Heart left ventricle (tissue), 16 donors: ENCODE results near the gene GPR25. TPM values are rescaled to one million over a fixed set of nuclear protein-coding genes. Genes with fewer than 3 reads are reported as not detected.

Experiments
- ATAC-seq, 4 donors: fragments of 200-7000 bp; cut with Tn5 transposase; one replicate each; pipeline ENCODE4 v1.9.1; 2020 to 2022; ENCODE audit warnings: moderate library complexity in 4 of 4, mild to moderate bottlenecking in 3 of 4, moderate number of reproducible peaks in 1 of 4
- DNase-seq, 5 donors: peaks; one replicate each; pipeline ENCODE4 v3.0.0-alpha.2; 2020
- H3K27ac ChIP-seq, 12 donors: fragments of 200-600 bp; sonication (generic) in 4 of 12; one replicate each; pipeline versions ENCODE4 v1.5.0 to v1.8.0; 2016 to 2022; ENCODE audit warnings: mild to moderate bottlenecking in 2 of 12
- H3K27me3 ChIP-seq, 9 donors: fragments of 200-600 bp; sonication (generic) in 2 of 9; one replicate each; pipeline versions ENCODE4 v1.5.1 to v1.8.0; 2016 to 2022; ENCODE audit warnings: mild to moderate bottlenecking in 3 of 9
- H3K36me3 ChIP-seq, 9 donors: fragments of 200-600 bp; sonication (generic) in 2 of 9; one replicate each; pipeline versions ENCODE4 v1.5.0 to v1.8.0; 2018 to 2022; ENCODE audit warnings: mild to moderate bottlenecking in 2 of 9
- H3K4me1 ChIP-seq, 12 donors: fragments of 200-600 bp; sonication (generic) in 4 of 12; one replicate each; pipeline versions ENCODE4 v1.5.0 to v1.8.0; 2016 to 2022; ENCODE audit warnings: mild to moderate bottlenecking in 3 of 12
- H3K4me3 ChIP-seq, 12 donors: fragments of 200-600 bp; sonication (generic) in 4 of 12; one replicate each; pipeline versions ENCODE4 v1.5.0 to v1.8.0; 2017 to 2022; ENCODE audit warnings: mild to moderate bottlenecking in 9 of 12, moderate library complexity in 4 of 12
- H3K9me3 ChIP-seq, 12 donors: fragments of 200-600 bp; sonication (generic) in 4 of 12; one replicate each; pipeline versions ENCODE4 v1.5.0 to v1.8.0; 2016 to 2022; ENCODE audit warnings: mild to moderate bottlenecking in 1 of 12
- POLR2A ChIP-seq, 2 donors: fragments of 450-650 bp; IDR thresholded peaks; one replicate each; pipeline ENCODE4 v1.6.1; 2017; ENCODE audit warnings: antibody characterized with exemption in 2 of 2, mild to moderate bottlenecking in 2 of 2, moderate library complexity in 2 of 2
- WGBS, 4 donors: extraction: QIAGEN DNeasy Blood & Tissue Kit in 2 of 4; methylation state at CpG; one replicate each; pipeline versions ENCODE4 v1.1.5 to v1.1.7; 2013 to 2018; 5-methylcytosine and 5-hydroxymethylcytosine counted together
- intact Hi-C, 10 donors: fragments of 100-400 bp; cut with DNase I; formaldehyde crosslinking; loops; one replicate each; pipeline versions ENCODE4 v1.11.1 to v1.14.2; 2022
- polyA plus RNA-seq, 2 donors: library from polyadenylated mRNA; stranded (reverse); fragments of 200-250 nt; gene quantifications; one replicate each; pipeline ENCODE4 v1.2.3, GENCODE V29; 2013
- total RNA-seq, 9 donors: library from RNA; depleted of rRNA in 2 of 9; stranded (reverse); fragments of >200 nt in 2 of 9; fragmentation: NEBNext Ultra II Directional in 3 of 9; extraction: Animal tissue kit (Norgen Biotek cat#: 25700) in 3 of 9; gene quantifications; one replicate each; pipeline versions ENCODE4 v1.1.0 to v1.2.4, GENCODE V29; 2016 to 2023
- TF ChIP-seq, protein P1 (sequence below), 12 donors: fragments of 200-600 bp; sonication (generic) in 4 of 12; IDR thresholded peaks; one replicate each; pipeline versions ENCODE4 v1.5.0 to v1.8.0; 2018 to 2022; ENCODE audit warnings: antibody characterized with exemption in 12 of 12, mild to moderate bottlenecking in 5 of 12
- donor health status: ischemic (EF 13 %, LVEDD 7.1; RV severe dilation, severe dysfunction).
- donor health status: healthy with polysubstance abuse.
- donor health status: DM: no; HTN: yes; CAD: no.
- donor health status: DM: no; HTN: no; CAD: no.
- donor health status: ischemic (EF 25% LVEDD 6.9; RV normal size, moderate dysfunction).
- donor health status: ischemic (EF 25% LVEDD 5.7; RV mildly dilated, moderate dysfunction).
- donor health status: healthy.
- donor health status: DM: yes; HTN: yes; CAD: no.
- donor health status: ischemic (EF 35%, LVEDD 5.7; RV mildly dilated, moderate dysfunction).
- donor health status: nonischemic (EF 11% LVEDD 7.7; RV severe dilation, severe dysfunction).
- donor health status: DM: yes; HTN: yes; CAD: no.
- donor health status: PGD.
- donor health status: ischemic (EF 29% LVEDD 5.4; RV normal size, mild dysfunction).
- donor health status: nonischemic (EF 23%, LVEDD 6.1; RV moderate dilation, normal function).

GPR25 gene
- total and polyA plus RNA-seq, 11 donors = not detected

DNA sequence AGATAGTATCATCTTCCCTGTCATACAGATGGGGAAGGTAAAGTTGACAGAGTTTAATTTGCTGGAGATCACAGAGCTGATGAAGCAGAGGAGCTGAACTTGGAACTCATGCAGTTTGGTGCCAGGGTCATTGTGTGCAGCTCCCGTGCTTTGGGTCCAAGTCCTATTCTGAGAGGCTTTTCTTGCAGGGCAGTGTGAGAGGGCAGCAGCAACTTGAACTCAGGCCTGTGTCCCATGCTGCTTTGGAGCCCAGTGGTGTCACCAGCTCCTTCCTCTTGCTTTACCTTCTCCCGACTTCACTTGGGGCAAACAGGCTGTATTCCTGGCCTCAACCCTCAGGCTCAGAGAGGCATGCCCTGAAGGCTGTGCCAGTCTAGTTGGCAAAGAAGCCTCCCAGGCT is 46.6 kb downstream of the GPR25 start:
- DNase-seq (peak in 1 of 5 donors; percentile 6), ATAC-seq (no peak)
- no peak overlapping the region for H3K4me3 ChIP-seq
- no peak overlapping the region for H3K27ac ChIP-seq
- intact Hi-C loops = no loop called here
- H3K27me3 ChIP-seq = no peaks in the 10 kb centered on the region
- H3K9me3 ChIP-seq = no peaks in the 10 kb centered on the region
- no peaks in the 10 kb centered on the region for H3K36me3 ChIP-seq
- WGBS, 4 donors = 81 to 85% (median 84%) methylated on average over 2 of the region's 2 CpGs
- H3K4me1 ChIP-seq = peaks cover 0 to 7% (median 0%) of the 10 kb centered on the region in 12 donors
- TF ChIP-seq POLR2A (IDR thresholded peaks at IDR 0.05) = no peak
- TF ChIP-seq, protein P1, sequence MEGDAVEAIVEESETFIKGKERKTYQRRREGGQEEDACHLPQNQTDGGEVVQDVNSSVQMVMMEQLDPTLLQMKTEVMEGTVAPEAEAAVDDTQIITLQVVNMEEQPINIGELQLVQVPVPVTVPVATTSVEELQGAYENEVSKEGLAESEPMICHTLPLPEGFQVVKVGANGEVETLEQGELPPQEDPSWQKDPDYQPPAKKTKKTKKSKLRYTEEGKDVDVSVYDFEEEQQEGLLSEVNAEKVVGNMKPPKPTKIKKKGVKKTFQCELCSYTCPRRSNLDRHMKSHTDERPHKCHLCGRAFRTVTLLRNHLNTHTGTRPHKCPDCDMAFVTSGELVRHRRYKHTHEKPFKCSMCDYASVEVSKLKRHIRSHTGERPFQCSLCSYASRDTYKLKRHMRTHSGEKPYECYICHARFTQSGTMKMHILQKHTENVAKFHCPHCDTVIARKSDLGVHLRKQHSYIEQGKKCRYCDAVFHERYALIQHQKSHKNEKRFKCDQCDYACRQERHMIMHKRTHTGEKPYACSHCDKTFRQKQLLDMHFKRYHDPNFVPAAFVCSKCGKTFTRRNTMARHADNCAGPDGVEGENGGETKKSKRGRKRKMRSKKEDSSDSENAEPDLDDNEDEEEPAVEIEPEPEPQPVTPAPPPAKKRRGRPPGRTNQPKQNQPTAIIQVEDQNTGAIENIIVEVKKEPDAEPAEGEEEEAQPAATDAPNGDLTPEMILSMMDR (IDR thresholded peaks at IDR 0.05) = no peak

DNA sequence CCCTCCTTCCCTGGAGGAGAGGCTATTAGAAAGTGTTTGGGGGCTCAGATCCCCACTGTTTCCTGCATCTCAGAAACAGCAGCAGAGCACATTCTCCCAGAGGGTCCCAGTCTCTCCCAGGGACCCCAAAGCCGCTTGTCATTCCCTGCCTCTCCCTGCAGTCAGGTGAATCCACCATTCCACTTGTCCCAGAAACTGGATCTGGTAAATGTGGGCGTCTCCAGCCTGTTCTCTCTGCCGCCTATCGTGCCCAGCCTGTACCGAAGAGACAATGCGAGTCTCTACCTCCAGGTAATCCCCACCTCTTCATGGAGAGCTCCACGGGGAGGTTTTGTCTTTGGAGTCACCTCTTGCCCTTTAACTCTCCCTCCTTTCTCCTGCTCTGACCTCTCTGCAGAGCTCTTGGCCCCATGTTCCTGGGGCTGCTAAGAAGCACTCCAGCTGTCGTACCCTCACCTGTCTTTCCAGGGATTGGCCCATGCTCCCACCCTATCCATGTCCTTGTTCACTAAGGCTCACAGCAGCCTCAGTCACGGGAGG is 48.9 kb downstream of the GPR25 start:
- Histone ChIP-seq H3K36me3 (no peaks in the 10 kb centered on the region), H3K4me3 (no peak overlapping the region), H3K9me3 (no peaks in the 10 kb centered on the region), H3K27me3 (peaks cover 0 to 4% (median 0%) of the 10 kb centered on the region in 9 donors), H3K27ac (no peak overlapping the region), H3K4me1 (peaks cover 0 to 7% (median 0%) of the 10 kb centered on the region in 12 donors)
- DNase-seq (no peak), ATAC-seq (no peak)
- intact Hi-C loops = no loop called here
- TF ChIP-seq, protein P1 (IDR thresholded peaks at IDR 0.05) = no peak
- no peak for TF ChIP-seq POLR2A (IDR thresholded peaks at IDR 0.05)
- WGBS, 4 donors = 79 to 82% (median 79%) methylated on average over 9 of the region's 9 CpGs

DNA sequence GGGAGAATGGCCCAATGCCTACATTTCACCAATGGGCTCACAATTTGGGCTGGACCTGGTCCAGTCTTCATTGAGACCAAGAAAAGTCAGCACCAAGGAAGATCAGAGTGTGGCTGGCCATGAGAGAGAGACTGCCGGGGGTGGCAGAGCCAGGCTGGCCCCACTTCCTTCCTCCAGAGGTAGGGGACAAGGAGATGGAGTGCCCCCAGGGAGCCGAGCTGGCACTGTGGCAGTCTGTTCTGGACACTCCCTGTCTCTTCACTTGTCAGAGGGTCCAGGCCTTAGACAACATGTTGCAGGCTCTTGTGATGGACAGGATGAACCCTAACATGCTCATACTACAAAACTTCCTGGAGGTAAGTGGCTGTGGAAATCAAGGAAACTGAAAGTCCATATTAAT is 49.6 kb downstream of the GPR25 start:
- Histone ChIP-seq H3K4me1 (peaks cover 0 to under 1% (median 0%) of the 10 kb centered on the region in 12 donors), H3K36me3 (no peaks in the 10 kb centered on the region), H3K27me3 (peaks cover 0 to 7% (median 0%) of the 10 kb centered on the region in 9 donors), H3K4me3 (no peak overlapping the region), H3K27ac (no peak overlapping the region), H3K9me3 (no peaks in the 10 kb centered on the region)
- no peak for ATAC-seq
- TF ChIP-seq POLR2A (IDR thresholded peaks at IDR 0.05) = no peak
- TF ChIP-seq, protein P1 (IDR thresholded peaks at IDR 0.05) = no peak
- intact Hi-C loops = no loop called here
- 73 to 76% (median 74%) methylated on average over 2 of the region's 2 CpGs for WGBS, 4 donors
- DNase-seq = no peak

DNA sequence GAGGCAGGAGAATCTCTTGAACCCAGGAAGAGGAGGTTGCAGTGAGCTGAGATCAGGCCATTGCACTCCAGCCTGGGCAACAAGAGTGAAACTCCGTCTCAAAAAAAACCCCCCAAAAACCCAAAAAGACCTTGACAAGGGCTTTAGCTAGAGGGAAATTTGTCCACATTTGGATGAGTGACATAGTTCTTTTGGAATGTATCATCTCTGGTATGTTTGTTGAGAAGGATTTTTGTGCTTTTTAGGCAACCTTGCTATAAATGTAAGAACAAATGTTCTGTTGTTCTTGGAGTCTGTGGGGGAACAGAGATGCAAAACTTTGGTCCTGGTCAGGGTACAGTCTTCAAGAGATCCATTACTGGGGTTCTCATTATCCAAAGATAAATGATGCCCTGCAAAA is 50.8 kb downstream of the GPR25 start:
- no peaks in the 10 kb centered on the region for H3K9me3 ChIP-seq

More for the DNA sequence above, 50.8 kb downstream of the GPR25 start:
- WGBS, 4 donors = 69 to 87% (median 77%) methylated on average over 1 of the region's 1 CpG
- ATAC-seq (no peak), DNase-seq (no peak)
- TF ChIP-seq, protein P1 (IDR thresholded peaks at IDR 0.05) = no peak
- TF ChIP-seq POLR2A (IDR thresholded peaks at IDR 0.05) = no peak
- no peak overlapping the region for H3K27ac ChIP-seq
- H3K4me1 ChIP-seq = no peaks in the 10 kb centered on the region
- H3K36me3 ChIP-seq = no peaks in the 10 kb centered on the region
- H3K27me3 ChIP-seq = peaks cover 0 to 7% (median 0%) of the 10 kb centered on the region in 9 donors
- intact Hi-C loops = no loop called here
- H3K4me3 ChIP-seq = no peak overlapping the region

Other genes with a start within 250 kb of the GPR25 start
- 10 to 100 TPM; 12.9 to 21.6 (median 15.9) TPM for gene DDX59, start 203.1 kb upstream of the GPR25 start, total RNA-seq
- 10 to 100 TPM in 1 of 2 donors, 1 to 10 TPM in 1; 10.0 to 15.5 TPM for gene DDX59, start 203.1 kb upstream of the GPR25 start, polyA plus RNA-seq
- gene CAMSAP2, start 134.1 kb upstream of the GPR25 start, total RNA-seq = 10 to 100 TPM; 33.5 to 53.7 (median 37.5) TPM
- 10 to 100 TPM in 1 of 2 donors, 1 to 10 TPM in 1; 7.0 to 16.9 TPM for gene CAMSAP2, start 134.1 kb upstream of the GPR25 start, polyA plus RNA-seq
- gene INAVA, start 21.9 kb downstream of the GPR25 start, total RNA-seq = under 1 TPM in 5 of 9 donors, not detected in 4; 0.07 to 0.43 (median 0.16) TPM
- gene INAVA, start 21.9 kb downstream of the GPR25 start, polyA plus RNA-seq = under 1 TPM; 0.07 to 0.11 TPM
- 1 to 10 TPM in 2 of 9 donors, under 1 TPM in 7; 0.21 to 3.6 (median 0.47) TPM for gene KIF21B, start 150.7 kb downstream of the GPR25 start, total RNA-seq
- under 1 TPM; 0.29 to 0.30 TPM for gene KIF21B, start 150.7 kb downstream of the GPR25 start, polyA plus RNA-seq
- not detected for gene CACNA1S, start 239.4 kb downstream of the GPR25 start, total RNA-seq
- not detected for gene CACNA1S, start 239.4 kb downstream of the GPR25 start, polyA plus RNA-seq